Colonic mucosa (tissue), 4 donors: ENCODE data around the gene VIT. TPM values are rescaled to one million over a fixed set of nuclear protein-coding genes. Genes with fewer than 3 reads are reported as not detected.
"Not testable (repeated sequence)": the region's sequence is repeated elsewhere in the genome, so short reads cannot be mapped to it uniquely, and the experiment has no call there.

ENCODE experiments used
- DNase-seq: peaks from one replicate; pipeline ENCODE4 v3.0.0-alpha.2; 2020
- H3K27ac ChIP-seq: fragments of 200-600 bp; one replicate; pipeline ENCODE4 v1.8.0; 2021
- H3K27me3 ChIP-seq: fragments of 200-600 bp; one replicate; pipeline ENCODE4 v1.8.0; 2021
- H3K36me3 ChIP-seq: fragments of 200-600 bp; one replicate; pipeline ENCODE4 v1.8.0; 2021
- H3K4me1 ChIP-seq: fragments of 200-600 bp; one replicate; pipeline ENCODE4 v1.8.0; 2021; ENCODE audit warnings: mild to moderate bottlenecking
- H3K4me3 ChIP-seq: fragments of 200-600 bp; one replicate; pipeline ENCODE4 v1.8.0; 2021
- H3K9ac ChIP-seq, 2 donors: one replicate each; pipeline ENCODE4 v1.7.0; 2013; ENCODE audit warnings: control low read depth in 2 of 2, low read depth in 2 of 2, low read length in 2 of 2
- H3K9me3 ChIP-seq: fragments of 200-600 bp; one replicate; pipeline ENCODE4 v1.8.0; 2021
- intact Hi-C: fragments of 100-400 bp; cut with DNase I; formaldehyde crosslinking; loops from one replicate; pipeline ENCODE4 v1.14.1; 2022
- total RNA-seq, 2 donors: library from RNA; stranded (reverse); fragmentation: NEBNext Ultra II Directional in 1 of 2; extraction: Animal tissue kit (Norgen Biotek cat#: 25700) in 1 of 2; gene quantifications; one replicate each; pipeline ENCODE4 v1.2.1, GENCODE V29; 2021
- TF ChIP-seq, protein P1 (sequence below): fragments of 200-600 bp; IDR thresholded peaks from one replicate; pipeline ENCODE4 v1.8.0; 2022; ENCODE audit warnings: antibody characterized with exemption, mild to moderate bottlenecking
- donor health status: healthy.
- donor health status: DM: no; HTN: no; CAD: no.
- donor health status: DM: no; HTN: no; CAD: no.

Gene VIT
- total RNA-seq, 2 donors from 2014 or later: 0.20 to 0.21 TPM

- intact Hi-C loops: no loop called here
- no peak for DNase-seq
- TF ChIP-seq, protein P1, sequence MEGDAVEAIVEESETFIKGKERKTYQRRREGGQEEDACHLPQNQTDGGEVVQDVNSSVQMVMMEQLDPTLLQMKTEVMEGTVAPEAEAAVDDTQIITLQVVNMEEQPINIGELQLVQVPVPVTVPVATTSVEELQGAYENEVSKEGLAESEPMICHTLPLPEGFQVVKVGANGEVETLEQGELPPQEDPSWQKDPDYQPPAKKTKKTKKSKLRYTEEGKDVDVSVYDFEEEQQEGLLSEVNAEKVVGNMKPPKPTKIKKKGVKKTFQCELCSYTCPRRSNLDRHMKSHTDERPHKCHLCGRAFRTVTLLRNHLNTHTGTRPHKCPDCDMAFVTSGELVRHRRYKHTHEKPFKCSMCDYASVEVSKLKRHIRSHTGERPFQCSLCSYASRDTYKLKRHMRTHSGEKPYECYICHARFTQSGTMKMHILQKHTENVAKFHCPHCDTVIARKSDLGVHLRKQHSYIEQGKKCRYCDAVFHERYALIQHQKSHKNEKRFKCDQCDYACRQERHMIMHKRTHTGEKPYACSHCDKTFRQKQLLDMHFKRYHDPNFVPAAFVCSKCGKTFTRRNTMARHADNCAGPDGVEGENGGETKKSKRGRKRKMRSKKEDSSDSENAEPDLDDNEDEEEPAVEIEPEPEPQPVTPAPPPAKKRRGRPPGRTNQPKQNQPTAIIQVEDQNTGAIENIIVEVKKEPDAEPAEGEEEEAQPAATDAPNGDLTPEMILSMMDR: no peak
- Histone ChIP-seq H3K9ac (no peak overlapping the region), H3K27ac (no peak overlapping the region), H3K36me3 (no peaks in the 10 kb centered on the region), H3K27me3 (no peaks in the 10 kb centered on the region), H3K4me1 (no peaks in the 10 kb centered on the region), H3K9me3 (no peaks in the 10 kb centered on the region), H3K4me3 (no peak overlapping the region)
These were observed 18.4 kb upstream of the VIT start for GRCh38 chr2:36677996-36678605.

GRCh38 chr2:36678856-36679255 lies 17.7 kb upstream of the VIT start:
- no peak overlapping the region for H3K4me3 ChIP-seq
- H3K36me3 ChIP-seq: no peaks in the 10 kb centered on the region
- H3K4me1 ChIP-seq: no peaks in the 10 kb centered on the region
- intact Hi-C loops: no loop called here
- no peak overlapping the region for H3K27ac ChIP-seq
- no peak overlapping the region for H3K9ac ChIP-seq
- DNase-seq: no peak
- TF ChIP-seq, protein P1: no peak
- no peaks in the 10 kb centered on the region for H3K27me3 ChIP-seq
- H3K9me3 ChIP-seq: no peaks in the 10 kb centered on the region

- H3K4me1 ChIP-seq: no peaks in the 10 kb centered on the region
- no peaks in the 10 kb centered on the region for H3K36me3 ChIP-seq
- TF ChIP-seq, protein P1: no peak
- H3K9ac ChIP-seq: no peak overlapping the region
- no peaks in the 10 kb centered on the region for H3K27me3 ChIP-seq
- no peak overlapping the region for H3K4me3 ChIP-seq
- H3K27ac ChIP-seq: no peak overlapping the region
- DNase-seq: no peak
- intact Hi-C loops: no loop called here
- no peaks in the 10 kb centered on the region for H3K9me3 ChIP-seq
These were observed 16.5 kb upstream of the VIT start for GRCh38 chr2:36680012-36680411.

DNA sequence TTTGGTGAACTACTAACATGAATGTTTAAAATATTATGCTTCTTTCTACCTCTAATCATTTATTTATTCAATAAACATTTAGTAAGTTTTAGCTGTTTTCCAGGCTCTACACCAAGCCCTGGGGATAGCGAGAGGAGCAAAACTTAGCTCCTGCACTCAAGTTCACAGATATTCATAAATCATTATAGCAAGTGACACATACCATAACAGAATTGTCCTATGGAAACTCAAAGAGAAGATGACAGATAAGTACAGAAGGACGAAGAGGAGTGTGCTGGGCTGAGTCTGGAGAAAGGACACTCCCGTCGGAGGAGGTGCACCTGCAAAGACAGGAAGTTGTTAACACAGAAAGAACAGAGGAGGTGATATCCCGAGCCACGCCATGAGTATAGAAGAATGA lies 13.9 kb upstream of the VIT start:
- H3K36me3 ChIP-seq: no peaks in the 10 kb centered on the region
- no peak overlapping the region for H3K27ac ChIP-seq
- H3K9me3 ChIP-seq: no peaks in the 10 kb centered on the region
- DNase-seq: no peak
- H3K4me1 ChIP-seq: no peaks in the 10 kb centered on the region
- TF ChIP-seq, protein P1: no peak
- intact Hi-C loops: no loop called here
- no peaks in the 10 kb centered on the region for H3K27me3 ChIP-seq
- no peak overlapping the region for H3K4me3 ChIP-seq
- H3K9ac ChIP-seq: no peak overlapping the region

- no peak overlapping the region for H3K4me3 ChIP-seq
- H3K27ac ChIP-seq: no peak overlapping the region
- H3K4me1 ChIP-seq: no peaks in the 10 kb centered on the region
- TF ChIP-seq, protein P1: no peak
- no peaks in the 10 kb centered on the region for H3K27me3 ChIP-seq
- intact Hi-C loops: no loop called here
- no peak for DNase-seq
- no peaks in the 10 kb centered on the region for H3K36me3 ChIP-seq
- no peaks in the 10 kb centered on the region for H3K9me3 ChIP-seq
- no peak overlapping the region for H3K9ac ChIP-seq
These were observed 13.5 kb upstream of the VIT start for GRCh38 chr2:36683002-36683401.

- H3K4me3 ChIP-seq, H3K27ac ChIP-seq, intact Hi-C loops, H3K9me3 ChIP-seq, H3K9ac ChIP-seq, H3K27me3 ChIP-seq, H3K4me1 ChIP-seq, H3K36me3 ChIP-seq, DNase-seq: not testable (repeated sequence)
These were observed 8.2 kb upstream of the VIT start for GRCh38 chr2:36688291-36688690.

DNA sequence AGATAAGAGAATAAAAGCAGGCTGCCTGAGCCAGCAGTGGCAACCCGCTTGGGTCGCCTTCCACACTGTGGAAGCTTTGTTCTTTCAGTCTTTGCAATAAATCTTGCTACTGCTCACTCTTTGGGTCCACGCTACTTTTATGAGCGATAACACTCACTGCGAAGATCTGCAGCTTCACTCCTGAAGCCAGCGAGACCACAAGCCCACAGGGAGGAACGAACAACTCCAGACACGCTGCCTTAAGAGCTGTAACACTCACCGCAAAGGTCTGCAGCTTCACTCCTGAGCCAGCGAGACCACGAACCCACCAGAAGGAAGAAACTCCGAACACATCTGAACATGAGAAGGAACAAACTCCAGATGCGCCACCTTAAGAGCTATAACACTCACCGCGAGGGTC lies 7.5 kb upstream of the VIT start:
- H3K4me1 ChIP-seq, intact Hi-C loops, H3K9me3 ChIP-seq, H3K9ac ChIP-seq, H3K36me3 ChIP-seq, DNase-seq, H3K27me3 ChIP-seq, H3K4me3 ChIP-seq, H3K27ac ChIP-seq: not testable (repeated sequence)
